ENCODE measurements around the gene RAD23A.

- TF ChIP-seq SMC3 (conservative IDR thresholded peaks at IDR 0.05; ENCODE audit: poor library complexity) (no peak), EZH2 (IDR thresholded peaks at IDR 0.05; ENCODE audit: borderline replicate concordance, insufficient read depth, low read length, poor library complexity, severe bottlenecking) (no peak)
- TF ChIP-seq, protein P1, sequence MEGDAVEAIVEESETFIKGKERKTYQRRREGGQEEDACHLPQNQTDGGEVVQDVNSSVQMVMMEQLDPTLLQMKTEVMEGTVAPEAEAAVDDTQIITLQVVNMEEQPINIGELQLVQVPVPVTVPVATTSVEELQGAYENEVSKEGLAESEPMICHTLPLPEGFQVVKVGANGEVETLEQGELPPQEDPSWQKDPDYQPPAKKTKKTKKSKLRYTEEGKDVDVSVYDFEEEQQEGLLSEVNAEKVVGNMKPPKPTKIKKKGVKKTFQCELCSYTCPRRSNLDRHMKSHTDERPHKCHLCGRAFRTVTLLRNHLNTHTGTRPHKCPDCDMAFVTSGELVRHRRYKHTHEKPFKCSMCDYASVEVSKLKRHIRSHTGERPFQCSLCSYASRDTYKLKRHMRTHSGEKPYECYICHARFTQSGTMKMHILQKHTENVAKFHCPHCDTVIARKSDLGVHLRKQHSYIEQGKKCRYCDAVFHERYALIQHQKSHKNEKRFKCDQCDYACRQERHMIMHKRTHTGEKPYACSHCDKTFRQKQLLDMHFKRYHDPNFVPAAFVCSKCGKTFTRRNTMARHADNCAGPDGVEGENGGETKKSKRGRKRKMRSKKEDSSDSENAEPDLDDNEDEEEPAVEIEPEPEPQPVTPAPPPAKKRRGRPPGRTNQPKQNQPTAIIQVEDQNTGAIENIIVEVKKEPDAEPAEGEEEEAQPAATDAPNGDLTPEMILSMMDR (IDR thresholded peaks at IDR 0.05; ENCODE audit: poor library complexity, severe bottlenecking), result no peak
Measured at GRCh38 chr19:12913851-12914690, 31.6 kb upstream of the RAD23A start.
